Heart left ventricle (tissue), 16 donors: ENCODE results near the gene SCAMP5. TPM values are rescaled to one million over a fixed set of nuclear protein-coding genes. Genes with fewer than 3 reads are reported as not detected.

Experiments used
- ATAC-seq, 4 donors: fragments of 200-7000 bp; cut with Tn5 transposase; one replicate each; pipeline ENCODE4 v1.9.1; 2020 to 2022; ENCODE audit warnings: moderate library complexity in 4 of 4, mild to moderate bottlenecking in 3 of 4, moderate number of reproducible peaks in 1 of 4
- DNase-seq, 5 donors: peaks; one replicate each; pipeline ENCODE4 v3.0.0-alpha.2; 2020
- H3K27ac ChIP-seq, 12 donors: fragments of 200-600 bp; sonication (generic) in 4 of 12; one replicate each; pipeline versions ENCODE4 v1.5.0 to v1.8.0; 2016 to 2022; ENCODE audit warnings: mild to moderate bottlenecking in 2 of 12
- H3K27me3 ChIP-seq, 9 donors: fragments of 200-600 bp; sonication (generic) in 2 of 9; one replicate each; pipeline versions ENCODE4 v1.5.1 to v1.8.0; 2016 to 2022; ENCODE audit warnings: mild to moderate bottlenecking in 3 of 9
- H3K36me3 ChIP-seq, 9 donors: fragments of 200-600 bp; sonication (generic) in 2 of 9; one replicate each; pipeline versions ENCODE4 v1.5.0 to v1.8.0; 2018 to 2022; ENCODE audit warnings: mild to moderate bottlenecking in 2 of 9
- H3K4me1 ChIP-seq, 12 donors: fragments of 200-600 bp; sonication (generic) in 4 of 12; one replicate each; pipeline versions ENCODE4 v1.5.0 to v1.8.0; 2016 to 2022; ENCODE audit warnings: mild to moderate bottlenecking in 3 of 12
- H3K4me3 ChIP-seq, 12 donors: fragments of 200-600 bp; sonication (generic) in 4 of 12; one replicate each; pipeline versions ENCODE4 v1.5.0 to v1.8.0; 2017 to 2022; ENCODE audit warnings: mild to moderate bottlenecking in 9 of 12, moderate library complexity in 4 of 12
- H3K9me3 ChIP-seq, 12 donors: fragments of 200-600 bp; sonication (generic) in 4 of 12; one replicate each; pipeline versions ENCODE4 v1.5.0 to v1.8.0; 2016 to 2022; ENCODE audit warnings: mild to moderate bottlenecking in 1 of 12
- CTCF ChIP-seq, 12 donors: fragments of 200-600 bp; sonication (generic) in 4 of 12; IDR thresholded peaks; one replicate each; pipeline versions ENCODE4 v1.5.0 to v1.8.0; 2018 to 2022; ENCODE audit warnings: antibody characterized with exemption in 12 of 12, mild to moderate bottlenecking in 5 of 12
- POLR2A ChIP-seq, 2 donors: fragments of 450-650 bp; IDR thresholded peaks; one replicate each; pipeline ENCODE4 v1.6.1; 2017; ENCODE audit warnings: antibody characterized with exemption in 2 of 2, mild to moderate bottlenecking in 2 of 2, moderate library complexity in 2 of 2
- WGBS, 4 donors: extraction: QIAGEN DNeasy Blood & Tissue Kit in 2 of 4; methylation state at CpG; one replicate each; pipeline versions ENCODE4 v1.1.5 to v1.1.7; 2013 to 2018; 5-methylcytosine and 5-hydroxymethylcytosine counted together
- intact Hi-C, 10 donors: fragments of 100-400 bp; cut with DNase I; formaldehyde crosslinking; loops; one replicate each; pipeline versions ENCODE4 v1.11.1 to v1.14.2; 2022
- polyA plus RNA-seq, 2 donors: library from polyadenylated mRNA; stranded (reverse); fragments of 200-250 nt; gene quantifications; one replicate each; pipeline ENCODE4 v1.2.3, GENCODE V29; 2013
- total RNA-seq, 9 donors: library from RNA; depleted of rRNA in 2 of 9; stranded (reverse); fragments of >200 nt in 2 of 9; fragmentation: NEBNext Ultra II Directional in 3 of 9; extraction: Animal tissue kit (Norgen Biotek cat#: 25700) in 3 of 9; gene quantifications; one replicate each; pipeline versions ENCODE4 v1.1.0 to v1.2.4, GENCODE V29; 2016 to 2023
- donor health status: ischemic (EF 13 %, LVEDD 7.1; RV severe dilation, severe dysfunction).
- donor health status: healthy with polysubstance abuse.
- donor health status: DM: no; HTN: yes; CAD: no.
- donor health status: DM: no; HTN: no; CAD: no.
- donor health status: ischemic (EF 25% LVEDD 6.9; RV normal size, moderate dysfunction).
- donor health status: ischemic (EF 25% LVEDD 5.7; RV mildly dilated, moderate dysfunction).
- donor health status: healthy.
- donor health status: DM: yes; HTN: yes; CAD: no.
- donor health status: ischemic (EF 35%, LVEDD 5.7; RV mildly dilated, moderate dysfunction).
- donor health status: nonischemic (EF 11% LVEDD 7.7; RV severe dilation, severe dysfunction).
- donor health status: DM: yes; HTN: yes; CAD: no.
- donor health status: PGD.
- donor health status: ischemic (EF 29% LVEDD 5.4; RV normal size, mild dysfunction).
- donor health status: nonischemic (EF 23%, LVEDD 6.1; RV moderate dilation, normal function).

The SCAMP5 gene
- total and polyA plus RNA-seq, 11 donors = 0.91 to 7.4 (median 4.2) TPM

- no peak for ATAC-seq
Observed at GRCh38 chr15:75033809-75034208, 38.4 kb downstream of the SCAMP5 start.

GRCh38 chr15:75034615-75035014 lies 39.3 kb downstream of the SCAMP5 start:
- TF ChIP-seq POLR2A (IDR thresholded peaks at IDR 0.05) (no peak), CTCF (IDR thresholded peaks at IDR 0.05) (no peak)
- Histone ChIP-seq H3K4me1 (peaks cover 7 to 66% (median 20%) of the 10 kb centered on the region in 12 donors), H3K27ac (peak overlapping the region in 1 of 12 donors; percentile 40), H3K4me3 (no peak overlapping the region), H3K9me3 (no peaks in the 10 kb centered on the region), H3K36me3 (no peaks in the 10 kb centered on the region), H3K27me3 (no peaks in the 10 kb centered on the region)
- ATAC-seq = peak in 1 of 4 donors; percentile 7
- 93 to 96% (median 94%) methylated on average over 7 to 8 of the region's 8 CpGs for WGBS, 4 donors
- DNase-seq = peak in 2 of 5 donors; percentile 8 to 32
- intact Hi-C loops = loop anchor here in 2 of 10 donors (10.0 kb wide), 1 partner anchor 270 kb away; no protein-coding TSS in a partner anchor

More at GRCh38 chr15:75033809-75034208, 38.4 kb downstream of the SCAMP5 start:
- Histone ChIP-seq H3K9me3 (no peaks in the 10 kb centered on the region), H3K4me3 (no peak overlapping the region), H3K27ac (no peak overlapping the region), H3K4me1 (peaks cover 9 to 66% (median 28%) of the 10 kb centered on the region in 12 donors), H3K36me3 (no peaks in the 10 kb centered on the region), H3K27me3 (no peaks in the 10 kb centered on the region)
- intact Hi-C loops = loop anchor here in 2 of 10 donors (10.0 kb wide), 1 partner anchor 271 kb away; no protein-coding TSS in a partner anchor
- peak in 1 of 5 donors; percentile 8 for DNase-seq
- TF ChIP-seq POLR2A (IDR thresholded peaks at IDR 0.05) (no peak), CTCF (IDR thresholded peaks at IDR 0.05) (no peak)
- 82 to 97% (median 86%) methylated on average over 5 to 6 of the region's 6 CpGs for WGBS, 4 donors

- no peaks in the 10 kb centered on the region for H3K9me3 ChIP-seq
- peaks cover 0 to 56% (median 7%) of the 10 kb centered on the region in 12 donors for H3K4me1 ChIP-seq
- intact Hi-C loops = loop anchor here in 2 of 10 donors (10.0 kb wide), 1 partner anchor 269 kb away; no protein-coding TSS in a partner anchor
- DNase-seq (no peak), ATAC-seq (peak in 2 of 4 donors; percentile 24 to 49)
- no peaks in the 10 kb centered on the region for H3K27me3 ChIP-seq
- H3K27ac ChIP-seq = no peak overlapping the region
- no peak for TF ChIP-seq POLR2A (IDR thresholded peaks at IDR 0.05)
- TF ChIP-seq CTCF (IDR thresholded peaks at IDR 0.05) = no peak
- H3K36me3 ChIP-seq = no peaks in the 10 kb centered on the region
- WGBS, 4 donors = 77 to 95% (median 84%) methylated on average over 2 of the region's 2 CpGs
- H3K4me3 ChIP-seq = no peak overlapping the region
Observed at GRCh38 chr15:75036212-75036616, 40.9 kb downstream of the SCAMP5 start.

GRCh38 chr15:75037685-75038084 lies 42.3 kb downstream of the SCAMP5 start:
- Histone ChIP-seq H3K4me3 (no peak overlapping the region), H3K9me3 (no peaks in the 10 kb centered on the region), H3K27me3 (no peaks in the 10 kb centered on the region), H3K36me3 (no peaks in the 10 kb centered on the region), H3K27ac (no peak overlapping the region), H3K4me1 (peaks cover 5 to 55% (median 8%) of the 10 kb centered on the region in 12 donors)
- TF ChIP-seq POLR2A (IDR thresholded peaks at IDR 0.05) = no peak
- TF ChIP-seq CTCF (IDR thresholded peaks at IDR 0.05) = no peak
- no peak for DNase-seq
- WGBS, 4 donors = 83 to 91% (median 86%) methylated on average over 6 of the region's 6 CpGs
- intact Hi-C loops = loop anchor here in 2 of 10 donors (10.0 kb wide), 1 partner anchor 267 kb away; no protein-coding TSS in a partner anchor
- ATAC-seq = no peak
